Limb (tissue), 2 donors: ENCODE measurements around the gene PSD4.

Source experiments
- DNase-seq, 2 donors: peaks; one replicate each; pipeline ENCODE4 v3.0.0-alpha.2; 2016; ENCODE audit errors: extremely low spot score in 2 of 2

Gene PSD4

DNA sequence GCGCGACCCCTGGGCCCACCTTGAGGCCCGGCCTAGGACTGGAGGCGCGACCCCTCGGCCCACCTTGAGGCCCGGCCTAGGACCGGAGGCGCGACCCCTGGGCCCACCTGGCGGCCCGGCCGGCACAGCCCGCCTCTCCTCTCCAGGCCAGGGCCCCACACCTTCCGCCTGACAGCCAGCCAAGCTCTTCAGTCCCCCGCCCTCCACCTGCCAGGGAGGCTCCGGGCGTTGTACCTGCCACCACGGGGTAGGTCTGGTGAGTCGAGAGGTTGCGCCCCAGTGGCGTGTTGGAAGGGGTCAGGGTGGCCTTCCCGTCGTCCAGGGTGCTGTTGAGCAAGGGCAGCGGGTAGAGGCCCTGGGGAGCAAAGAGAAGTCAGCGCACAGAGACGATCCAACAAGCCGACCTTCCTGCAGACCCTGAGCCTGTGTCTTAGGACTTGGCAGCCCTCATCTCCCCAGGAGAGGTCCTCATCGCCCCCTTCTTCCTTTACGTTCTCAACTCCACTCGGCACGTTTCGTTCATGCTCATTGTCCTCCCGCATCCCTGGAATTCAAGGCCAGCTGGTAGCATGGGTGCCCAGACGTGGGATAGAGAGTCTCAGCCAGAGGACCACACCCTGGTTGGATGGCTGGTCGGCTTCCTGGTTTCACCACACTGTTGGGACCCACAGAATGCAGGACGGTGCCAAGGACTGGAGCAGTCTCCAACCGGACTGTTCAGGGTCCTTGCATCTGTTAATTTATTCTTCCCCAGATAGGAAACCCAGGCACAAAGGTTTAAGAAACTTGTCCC is 62.8 kb downstream of the PSD4 start:
- no peak for DNase-seq

DNA sequence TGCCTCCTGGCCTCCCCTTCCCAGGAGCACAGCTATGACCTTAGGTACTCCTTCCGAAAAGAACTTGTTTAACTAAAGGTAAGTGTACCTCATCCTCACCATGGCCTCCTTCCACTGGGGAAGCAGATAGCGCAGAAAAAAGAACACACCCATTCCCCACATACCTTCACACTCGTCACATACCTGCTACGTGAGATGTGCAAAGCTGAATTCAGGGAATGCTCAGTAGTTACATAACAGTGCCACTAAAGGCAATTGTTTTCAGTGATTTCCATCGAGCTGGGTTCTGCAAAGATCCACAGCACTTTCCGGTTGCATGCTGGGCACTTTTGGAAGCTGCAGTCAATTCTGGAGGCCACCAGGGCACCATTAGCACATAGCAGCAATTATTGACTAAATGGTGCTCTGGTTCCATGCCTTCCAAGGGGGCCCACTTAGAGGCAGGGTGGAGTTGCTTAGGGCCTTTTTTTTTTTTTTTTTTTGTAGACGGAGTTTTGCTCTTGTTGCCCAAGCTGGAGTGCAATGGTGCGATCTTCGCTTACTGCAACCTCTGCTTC is 63.9 kb downstream of the PSD4 start:
- DNase-seq, result no peak

DNA sequence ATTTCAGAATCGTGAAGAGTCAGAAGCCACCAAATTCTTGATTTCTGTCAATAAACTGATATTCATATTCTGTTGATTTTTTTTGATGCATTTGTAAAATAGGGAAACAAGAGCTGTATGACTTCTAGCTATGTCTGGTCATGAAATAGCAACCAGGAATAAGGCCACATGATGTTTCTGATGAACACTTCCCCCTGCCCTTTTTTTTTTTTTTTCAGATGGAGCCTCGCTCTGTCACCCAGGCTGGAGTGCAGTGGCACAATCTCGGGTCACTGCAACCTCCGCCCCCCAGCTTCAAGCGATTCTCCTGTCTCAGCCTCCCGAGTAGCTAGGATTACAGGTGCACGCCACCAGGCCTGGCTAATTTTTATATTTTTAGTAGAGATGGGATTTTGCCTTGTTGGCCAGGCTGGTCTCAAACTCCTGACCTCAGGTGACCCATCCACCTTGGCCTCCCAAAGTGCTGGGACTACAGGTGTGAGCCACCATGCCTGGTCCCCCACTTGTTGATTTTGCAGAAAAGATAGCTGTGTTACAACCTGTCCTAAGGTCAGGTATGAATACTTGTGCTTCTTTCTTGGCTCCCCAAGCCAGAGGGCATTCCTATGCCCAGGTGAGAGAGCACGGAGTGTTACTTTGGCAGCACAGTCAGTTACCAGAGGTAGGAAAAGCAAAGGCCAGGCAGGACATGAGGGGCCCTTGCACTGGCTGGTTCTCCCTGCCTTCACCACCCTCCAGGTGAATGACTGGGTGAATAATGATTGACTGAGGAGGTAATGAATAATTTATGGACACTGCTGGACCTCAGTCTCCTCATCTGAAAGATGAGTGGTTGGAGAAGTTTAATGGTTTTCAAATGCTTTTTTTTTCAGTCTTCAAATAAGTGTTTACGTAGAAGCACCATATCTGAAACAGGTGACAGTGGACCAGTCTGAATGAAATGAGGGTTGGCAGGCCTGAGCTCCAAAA is 65.4 kb downstream of the PSD4 start:
- no peak for DNase-seq

DNA sequence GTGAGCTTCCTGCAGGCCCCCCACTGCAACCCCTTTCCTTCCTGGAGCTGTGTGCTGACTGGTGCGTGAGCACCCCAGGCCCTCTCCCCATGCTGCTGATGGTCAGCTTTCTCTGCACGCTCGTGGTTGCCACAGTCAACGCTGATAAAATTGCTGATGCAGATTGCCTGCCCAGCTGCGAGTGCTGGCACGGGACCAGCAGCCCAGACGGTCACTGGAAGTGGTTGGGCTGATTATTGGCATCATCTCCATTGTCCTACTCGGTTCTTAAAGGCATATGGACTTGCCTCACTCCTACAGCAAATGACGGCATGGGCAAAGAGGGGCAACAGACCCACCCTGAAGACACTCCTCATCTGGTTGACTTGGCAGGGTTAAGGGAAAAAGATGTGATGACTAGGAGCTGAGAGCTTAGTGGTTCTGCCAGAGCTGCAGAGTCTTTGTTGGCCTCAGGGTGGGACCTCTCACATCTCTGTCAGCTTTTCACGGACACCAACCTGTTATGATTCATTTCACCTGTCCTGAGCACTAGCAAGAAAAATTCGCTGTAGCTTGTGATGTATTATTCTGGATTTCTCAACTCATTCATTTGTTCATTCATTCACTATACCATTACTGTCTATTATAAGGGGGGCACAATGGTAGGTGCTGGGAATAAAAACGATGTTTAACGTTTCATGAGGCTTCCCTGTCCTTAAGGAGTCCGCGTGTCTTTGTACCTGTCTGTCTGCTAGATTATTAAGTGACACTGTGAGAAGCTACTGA is 66.6 kb downstream of the PSD4 start:
- peak; percentile 68 to 76 for DNase-seq

DNA sequence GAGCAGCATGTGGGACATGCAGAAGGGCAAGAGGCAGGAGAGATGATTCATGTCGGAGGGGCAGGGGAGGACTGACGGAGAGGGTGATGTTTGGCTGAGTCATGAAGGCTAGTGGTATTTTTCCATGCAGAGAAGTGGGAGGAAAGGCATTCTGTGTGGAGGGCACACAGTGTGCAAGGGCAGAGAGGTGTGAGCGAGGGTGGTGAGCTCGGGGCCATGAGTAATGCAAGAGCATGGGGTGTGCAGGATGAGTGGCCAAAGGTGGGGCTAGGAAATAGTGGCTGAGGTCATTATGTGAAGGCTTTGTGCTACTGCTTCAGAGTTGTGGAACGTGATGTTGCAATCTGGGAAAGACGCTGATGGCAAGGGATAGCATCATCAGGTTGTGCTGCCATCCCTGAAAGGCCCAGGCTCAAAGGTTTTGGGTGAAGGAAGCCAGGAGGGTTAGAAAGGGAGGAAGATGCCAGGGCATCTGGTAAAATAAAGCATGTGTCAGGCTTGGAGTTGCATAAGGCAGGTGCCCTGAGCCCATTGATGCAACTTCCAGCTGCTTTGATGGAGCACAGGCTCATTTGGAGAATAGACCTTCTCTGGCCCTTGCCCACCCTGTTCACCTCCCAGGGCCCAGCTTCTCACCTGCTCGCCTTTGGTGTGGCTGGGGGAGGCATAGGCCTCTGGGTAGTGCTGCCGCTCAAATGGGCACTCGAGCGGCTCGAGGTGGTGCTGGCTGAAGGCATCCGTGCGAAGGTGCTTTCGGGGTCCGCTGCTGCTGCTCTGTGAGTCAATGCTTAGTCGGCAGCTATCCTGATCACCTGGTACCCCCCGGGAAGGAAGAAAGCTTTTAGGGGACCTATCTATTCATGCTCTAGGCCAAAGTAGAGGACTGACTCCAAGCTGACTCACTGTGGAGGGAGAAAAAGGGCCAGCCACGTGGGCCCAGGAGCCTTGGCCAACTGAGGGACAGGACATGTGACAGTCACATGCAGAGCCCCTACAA is 67.4 kb downstream of the PSD4 start:
- no peak for DNase-seq

DNA sequence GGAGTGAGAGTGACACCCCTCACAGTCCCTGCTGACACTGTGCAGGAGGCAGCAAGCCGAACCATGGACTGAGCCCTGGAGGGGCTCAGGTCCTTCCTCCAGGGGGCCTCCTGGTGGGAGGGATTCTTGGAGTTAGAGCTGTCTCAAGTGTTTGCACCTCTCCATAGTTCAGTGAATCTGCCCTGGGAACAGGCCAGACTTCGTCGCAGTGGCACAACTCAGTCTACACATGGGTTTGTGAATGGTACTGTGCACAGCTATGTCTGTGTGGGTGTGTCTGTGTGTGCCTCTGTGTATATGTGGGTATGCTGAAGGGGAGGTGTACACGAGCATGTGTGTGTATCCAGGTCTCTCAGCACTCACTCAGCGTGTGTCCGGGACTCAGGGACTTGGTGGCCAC is 68.6 kb downstream of the PSD4 start:
- DNase-seq, result no peak

DNA sequence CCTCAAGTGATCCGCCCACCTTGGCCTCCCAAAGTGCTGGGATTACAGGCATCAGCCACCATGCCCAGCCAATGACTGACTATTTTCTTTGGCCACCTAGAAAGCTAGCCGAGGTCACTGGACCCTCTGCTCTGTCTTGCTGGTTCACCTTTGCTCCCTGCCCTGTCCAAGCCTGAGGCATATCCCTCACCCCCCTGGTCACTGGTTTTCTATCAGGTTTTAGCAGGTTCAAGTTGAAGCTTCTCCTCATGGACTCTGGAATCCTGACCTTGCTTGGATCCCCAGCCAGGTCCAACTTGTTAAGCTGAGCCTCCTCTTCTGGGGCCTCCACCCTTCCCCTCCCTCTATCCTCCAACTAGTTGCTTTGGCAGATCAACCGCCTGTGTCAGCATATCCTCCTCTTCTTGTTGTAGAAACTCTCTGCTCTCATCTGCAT is 71.5 kb downstream of the PSD4 start:
- DNase-seq, result no peak

DNA sequence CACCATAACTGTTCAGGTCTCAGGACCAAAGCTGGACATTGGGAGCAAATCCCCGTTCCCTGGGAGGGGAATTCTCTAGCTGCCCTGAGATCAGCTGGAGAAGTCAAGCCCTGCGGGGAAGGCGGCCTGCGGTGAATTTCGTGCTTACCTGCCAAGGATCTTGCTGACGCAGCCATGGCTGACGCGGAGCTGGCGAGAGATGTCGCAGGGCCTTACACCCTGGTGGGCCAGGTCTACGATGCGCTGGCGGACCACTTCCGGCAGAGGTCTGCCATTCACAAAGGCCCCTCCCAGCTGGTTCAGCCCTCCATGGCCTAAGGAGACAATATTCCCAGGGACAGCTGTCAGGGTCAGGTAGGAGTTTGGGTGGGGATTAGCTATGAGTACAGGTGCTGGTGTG is 72.8 kb downstream of the PSD4 start:
- DNase-seq, result no peak

DNA sequence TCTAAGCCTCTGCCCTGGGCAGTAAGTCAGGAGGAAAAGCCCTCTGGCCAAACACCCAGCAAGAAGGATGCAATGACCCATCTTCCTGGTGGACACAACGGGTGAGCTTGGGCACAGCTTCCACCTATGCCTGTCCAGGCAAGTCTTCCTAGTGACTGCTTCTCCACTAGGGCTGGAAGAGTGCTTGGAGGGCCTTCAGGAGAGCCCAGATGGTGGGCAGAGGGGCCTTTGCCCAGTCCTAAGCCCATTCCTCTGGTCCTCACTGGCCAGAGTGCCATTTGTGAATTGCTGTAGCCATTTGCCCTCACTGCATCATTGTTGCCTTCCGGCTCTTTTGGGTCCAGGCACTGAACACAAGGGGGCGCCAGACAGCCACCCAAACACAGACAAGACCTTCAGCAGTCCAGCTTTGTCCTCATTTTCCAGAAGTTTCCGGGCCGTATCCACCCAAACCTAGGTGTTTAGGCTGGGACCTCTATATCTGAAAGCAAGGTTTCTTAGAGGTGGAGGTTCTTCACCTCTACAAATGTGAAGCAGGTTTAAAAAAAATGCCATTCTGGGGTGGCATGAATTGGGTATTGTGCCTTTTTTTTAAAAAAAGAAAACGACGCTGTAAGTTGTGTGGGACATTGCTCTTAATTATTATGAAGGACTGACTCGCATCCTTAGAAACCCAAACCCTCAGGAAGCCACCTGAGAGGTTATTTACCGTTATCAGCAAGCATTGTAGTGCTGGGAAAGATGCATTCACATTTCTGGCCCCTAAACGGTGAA is 75.4 kb downstream of the PSD4 start:
- peak; percentile 68 to 85 for DNase-seq

DNA sequence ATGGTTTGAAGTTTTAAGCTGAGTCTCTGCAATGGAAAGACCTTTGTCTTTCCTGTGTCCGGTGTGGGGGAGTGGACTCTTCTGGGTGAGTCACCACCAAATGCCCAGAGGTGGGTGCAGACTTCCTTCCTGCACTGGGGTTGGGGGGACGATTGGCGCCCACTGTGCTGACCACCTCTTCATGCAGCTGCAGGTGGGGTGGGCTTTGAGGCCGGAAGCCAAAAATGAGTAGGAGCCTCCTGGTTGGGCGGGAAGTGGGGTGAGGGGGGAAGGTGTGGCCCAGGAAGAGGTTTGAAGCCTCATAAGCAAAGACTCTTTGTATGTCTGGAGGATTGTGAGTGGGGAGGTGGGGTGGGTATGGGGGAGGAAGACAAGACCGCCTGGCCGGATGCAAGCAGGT is 77.3 kb downstream of the PSD4 start:
- DNase-seq, result no peak

DNA sequence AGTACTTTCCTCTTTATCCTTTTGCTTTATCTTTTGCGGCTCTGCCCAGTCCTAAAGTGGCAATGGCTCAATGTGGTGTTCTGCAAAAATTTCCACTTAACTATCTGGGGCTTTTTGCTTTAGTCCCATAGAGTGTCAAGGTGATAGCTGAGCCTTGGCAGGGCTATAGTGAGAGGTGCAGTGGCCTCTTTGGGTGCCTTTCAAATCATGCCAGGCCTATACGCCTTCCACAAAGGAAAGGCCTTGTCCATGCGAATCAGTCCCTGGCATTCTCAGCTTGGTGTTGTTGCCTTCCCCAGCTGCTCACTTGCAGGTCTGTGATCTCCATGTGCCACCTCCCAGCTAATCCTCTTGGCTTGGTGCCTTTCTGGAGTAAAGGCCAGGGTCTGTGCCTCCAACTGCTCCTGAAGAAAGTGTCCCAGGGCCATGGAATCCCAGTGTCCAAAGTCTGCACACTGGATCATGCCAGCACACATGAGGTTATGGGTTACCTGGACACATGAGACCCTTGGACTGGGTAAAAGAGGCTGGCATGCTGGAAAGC is 78.3 kb downstream of the PSD4 start:
- DNase-seq, result no peak

DNA sequence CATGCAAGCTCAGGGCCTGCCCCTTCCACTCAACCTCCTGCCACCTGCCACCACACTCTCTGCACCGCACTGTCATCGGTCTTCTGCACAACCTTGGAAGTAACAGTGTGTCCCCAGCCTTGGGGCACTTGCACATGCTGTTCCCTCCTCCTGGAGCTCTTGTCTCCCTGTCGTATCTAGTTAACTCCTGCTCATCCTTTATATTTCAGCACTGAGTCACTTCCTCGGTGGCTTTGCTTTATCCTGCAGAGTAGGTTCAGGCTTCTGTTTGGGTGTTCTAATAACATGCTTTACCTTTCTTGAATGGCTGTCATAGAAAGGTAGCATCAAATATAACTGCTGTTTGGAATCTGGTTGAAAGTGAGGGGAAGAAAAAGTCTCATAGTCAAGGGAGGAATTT is 79.7 kb downstream of the PSD4 start:
- no peak for DNase-seq

DNA sequence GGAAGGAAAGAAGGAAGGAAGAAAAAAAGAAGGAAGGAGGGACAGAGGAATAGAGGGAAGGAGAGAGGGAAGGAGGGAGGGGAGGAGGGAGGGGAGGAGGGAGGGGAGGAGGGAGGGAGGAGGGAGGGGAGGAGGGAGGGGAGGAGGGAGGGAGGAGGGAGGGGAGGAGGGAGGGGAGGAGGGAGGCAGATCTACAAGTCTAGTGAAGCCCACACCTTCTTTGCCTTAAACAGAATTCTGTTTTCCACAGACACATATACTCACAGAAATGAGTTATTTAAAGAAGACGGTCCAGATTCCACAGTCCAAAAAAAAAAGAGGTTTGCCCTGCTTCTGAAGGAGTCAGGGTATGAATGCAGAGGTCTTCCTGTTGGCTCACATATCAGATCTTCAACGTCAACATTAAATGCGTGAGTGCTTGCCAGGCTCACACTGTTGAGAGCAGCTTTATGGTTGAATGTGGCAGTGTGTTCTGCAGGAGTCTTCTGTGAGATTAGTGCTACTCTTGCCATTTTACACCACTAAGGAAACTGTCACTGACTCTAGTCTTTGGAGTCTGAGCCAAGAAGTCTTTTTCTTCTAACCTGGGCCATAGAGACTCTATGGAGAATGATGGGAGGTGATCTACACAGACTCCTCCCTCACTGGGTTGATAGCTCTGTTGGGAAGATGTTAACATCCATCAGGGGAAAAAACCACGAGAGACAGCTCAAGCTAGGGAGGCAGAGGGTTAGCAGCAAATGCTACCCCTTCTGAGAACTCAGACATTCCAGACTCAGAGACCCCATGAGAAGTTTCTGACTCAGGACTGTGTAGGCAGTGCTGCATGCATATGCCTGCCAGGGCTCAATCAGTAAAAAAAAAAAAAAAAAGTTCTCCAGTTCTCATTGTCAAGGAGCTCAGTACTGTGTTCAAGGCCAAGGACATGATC is 81.6 kb downstream of the PSD4 start:
- no peak for DNase-seq

DNA sequence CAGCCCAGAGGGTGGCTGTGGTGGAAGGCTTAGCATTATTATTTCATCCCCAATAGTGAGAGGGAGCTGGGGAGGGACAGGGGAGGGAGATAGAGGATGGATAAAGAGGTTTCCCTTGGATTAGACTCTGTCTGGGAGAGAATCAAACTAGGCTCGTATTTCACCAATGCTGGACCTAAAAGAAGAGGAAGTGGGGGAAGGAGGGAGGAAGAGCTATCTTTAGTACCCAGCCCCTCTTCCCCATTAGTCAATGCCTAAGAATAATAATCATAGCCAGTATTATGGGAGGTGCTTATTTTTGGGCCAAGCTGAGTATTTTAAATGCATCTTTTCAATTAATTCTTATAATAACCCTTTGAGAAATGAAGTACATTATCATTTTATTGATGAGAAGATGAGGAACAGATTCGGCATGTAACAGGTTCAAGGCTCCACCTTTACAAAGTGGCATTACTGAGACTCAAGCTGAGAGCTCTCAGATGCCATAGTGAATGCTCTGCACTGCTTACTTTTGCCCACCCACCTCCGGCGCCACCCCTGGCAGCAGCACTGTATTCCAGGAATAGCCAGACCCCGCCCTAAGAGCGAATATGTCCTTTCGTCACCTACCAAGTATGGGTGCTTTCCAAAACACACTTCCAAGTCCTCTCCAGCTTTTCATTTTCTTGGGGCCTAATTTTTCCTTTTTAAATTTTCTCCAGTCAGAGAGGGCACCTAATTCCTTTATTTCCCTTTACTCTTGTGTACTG is 83.9 kb downstream of the PSD4 start:
- no peak for DNase-seq

DNA sequence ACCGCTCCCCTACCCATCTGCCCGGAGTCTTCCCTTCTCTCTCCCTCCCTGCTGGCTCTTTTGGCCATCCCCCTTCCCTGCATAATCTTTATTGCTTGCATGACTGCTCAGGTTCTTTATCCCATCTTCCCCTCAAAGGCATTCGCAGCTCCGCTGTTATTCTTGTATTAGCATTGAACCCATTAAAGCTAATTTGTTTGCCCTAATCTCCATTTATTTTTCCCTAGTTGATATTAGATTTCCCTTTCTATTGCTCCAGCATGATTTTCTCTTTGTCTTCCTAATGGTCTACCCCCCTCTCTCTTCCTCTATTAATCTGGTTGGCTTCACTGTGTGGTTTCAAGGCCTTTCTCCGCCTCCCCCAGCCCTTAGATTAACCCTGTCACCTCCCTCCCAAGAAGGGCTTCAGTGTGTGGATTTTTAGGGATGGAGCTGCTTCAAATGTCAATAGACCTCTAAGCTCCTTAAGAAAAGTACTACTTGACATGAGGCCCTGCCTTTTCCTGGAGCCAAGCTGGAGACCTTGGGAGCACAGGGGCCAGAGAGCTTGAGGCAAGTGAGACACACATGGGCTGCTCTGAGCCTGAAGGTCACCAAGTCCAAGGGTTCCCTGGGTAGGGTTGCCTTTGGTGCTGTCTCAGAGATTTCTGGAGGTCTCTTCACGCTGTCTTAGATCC is 84.8 kb downstream of the PSD4 start:
- no peak for DNase-seq
